H1 (cell line): Measurements from ENCODE around the gene PLAC1. TPM values are rescaled to one million over a fixed set of nuclear protein-coding genes. Genes with fewer than 3 reads are reported as not detected.

Source experiments
- CTCF ChIA-PET: fragments of 300-600 bp; sonication (Branson Sonifier 250); formaldehyde crosslinking; loops from one replicate; lab custom pipeline; 2021; ENCODE audit not compliant: partially characterized antibody; lab: Charles Lee
- POLR2A ChIA-PET: fragments of 300-600 bp; sonication (Branson Sonifier 250); formaldehyde crosslinking; loops from one replicate; lab custom pipeline; 2021; ENCODE audit warnings: inconsistent platforms; ENCODE audit not compliant: partially characterized antibody; lab: Charles Lee
- DNase-seq, 2 experiments: peaks; one replicate each; pipeline versions ENCODE4 v3.0.0 to v3.0.0-alpha.2; 2010 to 2022; ENCODE audit warnings: low spot score in 2 of 2, low read depth in 1 of 2, mixed read lengths in 1 of 2
- FAIRE-seq: peaks from 2 replicates; lab custom pipeline; 2011; peaks lifted over from hg19 to GRCh38; lab: Jason Lieb, UNC
- H2AFZ ChIP-seq: 2 replicates; pipeline ENCODE4 v1.8.1; 2012; ENCODE audit warnings: low read length, inconsistent platforms
- H2AK5ac ChIP-seq: 2 replicates; pipeline ENCODE4 v1.6.1; 2013; ENCODE audit warnings: low read depth, low read length
- H2BK120ac ChIP-seq: replicated peaks from 2 replicates; pipeline ENCODE3; 2013; ENCODE audit warnings: low read depth, low read length, inconsistent platforms
- H2BK12ac ChIP-seq: 2 replicates; pipeline ENCODE4 v1.6.1; 2013; ENCODE audit warnings: low read depth, low read length
- H2BK15ac ChIP-seq: 2 replicates; pipeline ENCODE4 v1.6.1; 2013; ENCODE audit warnings: low read length
- H2BK20ac ChIP-seq: 2 replicates; pipeline ENCODE4 v1.6.1; 2013; ENCODE audit warnings: low read length
- H2BK5ac ChIP-seq: 2 replicates; pipeline ENCODE4 v1.6.1; 2013; ENCODE audit warnings: low read depth, low read length
- H3K14ac ChIP-seq: 2 replicates; pipeline ENCODE4 v1.6.1; 2013; ENCODE audit warnings: inconsistent platforms; ENCODE audit not compliant: insufficient read length
- H3K18ac ChIP-seq: 2 replicates; pipeline ENCODE4 v1.6.1; 2013; ENCODE audit warnings: low read length; ENCODE audit errors: extremely low read depth
- H3K23ac ChIP-seq: 2 replicates; pipeline ENCODE4 v1.6.1; 2013; ENCODE audit warnings: inconsistent platforms; ENCODE audit not compliant: insufficient read length
- H3K23me2 ChIP-seq: 2 replicates; pipeline ENCODE4 v1.6.1; 2013; ENCODE audit warnings: low read depth, low read length
- H3K27ac ChIP-seq: 2 replicates; pipeline ENCODE4 v1.6.1; 2011; ENCODE audit warnings: low read depth, low read length, inconsistent platforms
- H3K27me3 ChIP-seq, 4 experiments: replicated peaks in 1 of 4; 1 replicate in 1 of 4; 2 replicates in 3 of 4; pipeline versions ENCODE4 v1.6.1 to v1.8.1; 2011 to 2013; ENCODE audit warnings: low read length in 3 of 4, mild to moderate bottlenecking in 3 of 4, inconsistent platforms in 2 of 4, mixed read lengths in 2 of 4, moderate library complexity in 1 of 4; ENCODE audit not compliant: control insufficient read depth in 3 of 4, insufficient read depth in 3 of 4; ENCODE audit errors: extremely low read depth in 1 of 4
- H3K36me3 ChIP-seq, 4 experiments: 2 replicates each; pipeline versions ENCODE4 v1.6.1 to v1.8.1; 2011 to 2013; ENCODE audit warnings: mild to moderate bottlenecking in 4 of 4, low read length in 3 of 4, moderate library complexity in 2 of 4, control low read depth in 1 of 4, inconsistent platforms in 1 of 4; ENCODE audit not compliant: insufficient read depth in 4 of 4, control insufficient read depth in 2 of 4
- H3K4ac ChIP-seq: replicated peaks from 2 replicates; pipeline ENCODE3; 2013; ENCODE audit warnings: low read length, low read depth, mixed read lengths, inconsistent platforms; ENCODE audit not compliant: insufficient read length
- H3K4me1 ChIP-seq, 4 experiments: replicated peaks in 1 of 4; 1 replicate in 1 of 4; 2 replicates in 3 of 4; pipeline versions ENCODE4 v1.6.1 to v1.8.1; 2011 to 2013; ENCODE audit warnings: low read length in 3 of 4, inconsistent platforms in 2 of 4, mixed read lengths in 1 of 4; ENCODE audit not compliant: insufficient read depth in 4 of 4, control insufficient read depth in 3 of 4
- H3K4me2 ChIP-seq, 2 experiments: 2 replicates each; pipeline versions ENCODE4 v1.6.1 to v1.8.1; 2011 to 2013; ENCODE audit warnings: low read depth in 2 of 2, low read length in 2 of 2, control low read depth in 1 of 2, inconsistent platforms in 1 of 2, mild to moderate bottlenecking in 1 of 2; ENCODE audit not compliant: insufficient read depth in 1 of 2
- H3K4me3 ChIP-seq, 4 experiments: fragments of 200-600, 300-600 bp in 1 of 4; sonication (generic), shearing (Covaris generic), sonication (Bioruptor Twin) in 1 of 4; 2 replicates each; pipeline versions ENCODE4 v1.5.1 to v1.8.1; 2011 to 2016; ENCODE audit warnings: low read length in 4 of 4, low read depth in 3 of 4, control low read depth in 2 of 4, inconsistent platforms in 2 of 4, mild to moderate bottlenecking in 2 of 4, mixed read lengths in 1 of 4, moderate library complexity in 1 of 4; ENCODE audit not compliant: insufficient read depth in 2 of 4; ENCODE audit errors: extremely low read depth in 1 of 4
- H3K56ac ChIP-seq: replicated peaks from 2 replicates; pipeline ENCODE3; 2013; ENCODE audit warnings: low read depth, mild to moderate bottlenecking, mixed read lengths, low read length, inconsistent platforms; ENCODE audit not compliant: insufficient read length
- H3K79me1 ChIP-seq: 2 replicates; pipeline ENCODE4 v1.6.1; 2013; ENCODE audit warnings: low read depth, low read length, control low read depth
- H3K79me2 ChIP-seq, 2 experiments: 2 replicates each; pipeline versions ENCODE4 v1.6.1 to v1.8.1; 2012 to 2013; ENCODE audit warnings: low read length in 2 of 2, mild to moderate bottlenecking in 2 of 2, inconsistent platforms in 1 of 2; ENCODE audit not compliant: insufficient read depth in 2 of 2, control insufficient read depth in 1 of 2
- H3K9ac ChIP-seq, 4 experiments: replicated peaks in 1 of 4; 1 replicate in 1 of 4; 2 replicates in 3 of 4; pipeline versions ENCODE4 v1.6.1 to v1.8.1; 2011 to 2013; ENCODE audit warnings: low read depth in 3 of 4, low read length in 3 of 4, control low read depth in 2 of 4, mild to moderate bottlenecking in 2 of 4, moderate library complexity in 2 of 4, inconsistent platforms in 1 of 4; ENCODE audit errors: extremely low read depth in 1 of 4
- H3K9me3 ChIP-seq, 2 experiments: 2 replicates each; pipeline versions ENCODE4 v1.6.1 to v1.8.1; 2012 to 2013; ENCODE audit warnings: mild to moderate bottlenecking in 2 of 2, moderate library complexity in 2 of 2, control low read depth in 1 of 2, inconsistent platforms in 1 of 2, low read depth in 1 of 2, low read length in 1 of 2, mixed read lengths in 1 of 2; ENCODE audit not compliant: insufficient read depth in 2 of 2
- H4K20me1 ChIP-seq, 2 experiments: replicated peaks in 1 of 2; 2 replicates each; pipeline versions ENCODE3 to v1.8.1; 2011 to 2013; ENCODE audit warnings: inconsistent platforms in 2 of 2, low read length in 2 of 2, mild to moderate bottlenecking in 1 of 2; ENCODE audit not compliant: insufficient read depth in 2 of 2, control insufficient read depth in 1 of 2
- H4K5ac ChIP-seq: 2 replicates; pipeline ENCODE4 v1.6.1; 2013; ENCODE audit warnings: low read length, low read depth, mixed read lengths, inconsistent platforms; ENCODE audit not compliant: insufficient read length
- H4K8ac ChIP-seq: 2 replicates; pipeline ENCODE4 v1.8.0; 2013; ENCODE audit warnings: mild to moderate bottlenecking, moderate library complexity, low read length, inconsistent platforms; ENCODE audit not compliant: insufficient read depth; ENCODE audit errors: extremely low read depth
- H4K91ac ChIP-seq: replicated peaks from 2 replicates; pipeline ENCODE3; 2013; ENCODE audit warnings: low read length, mixed read lengths, inconsistent platforms; ENCODE audit not compliant: insufficient read length
- KDM1A ChIP-seq: fragments of 200-600, 300-600 bp; sonication (generic); IDR thresholded peaks from 2 replicates; pipeline ENCODE4 v1.7.1; 2016; ENCODE audit warnings: mild to moderate bottlenecking, low read length, borderline replicate concordance
- MAFK ChIP-seq: IDR thresholded peaks from 2 replicates; pipeline ENCODE4 v1.6.1; 2012; ENCODE audit warnings: low read depth, mild to moderate bottlenecking, improper control_type of control experiment, low read length
- POLR2A ChIP-seq, 2 experiments: IDR thresholded peaks; 1 replicate in 1 of 2; 2 replicates in 1 of 2; pipeline ENCODE4 v1.6.1; 2011; ENCODE audit warnings: low read depth in 2 of 2, low read length in 2 of 2, mild to moderate bottlenecking in 2 of 2; ENCODE audit errors: control extremely low read depth in 1 of 2
- polyA plus RNA-seq, 7 experiments: library from polyadenylated mRNA; depleted of rRNA in 3 of 7; stranded (reverse) in 5 of 7; unstranded in 2 of 7; fragments of >200 nt in 5 of 7; fragments of 200-250 nt in 2 of 7; gene quantifications; 1 replicate in 5 of 7; 2 replicates in 1 of 7; 4 replicates in 1 of 7; pipeline versions ENCODE4 v1.2.1 to v1.2.3, GENCODE V29; 2011 to 2013; ENCODE audit warnings: missing spikeins in 2 of 7, mixed read lengths in 2 of 7
- total RNA-seq: library from RNA; stranded (reverse); fragmentation: NEBNext Ultra II Directional; extraction: Animal tissue kit (Norgen Biotek cat#: 25700); gene quantifications from 2 replicates; pipeline ENCODE4 v1.2.1, GENCODE V29; 2021

The PLAC1 gene
- total and polyA plus RNA-seq, 2 of the 8 experiments (the other 6 are each of a cell fraction or from before 2014, with no cell fraction given) = 1.8 TPM; not detected in 1

GRCh38 chrX:134602410-134602809, 55.9 kb downstream of the PLAC1 start:
- H4K8ac ChIP-seq = no peak overlapping the region
- no peak overlapping the region for H4K5ac ChIP-seq
- no peak overlapping the region for H3K4me3 ChIP-seq
- no peak overlapping the region for H3K4me2 ChIP-seq
- H3K79me2 ChIP-seq = no peaks in the 10 kb centered on the region
- H3K23me2 ChIP-seq = no peaks in the 10 kb centered on the region
- peaks cover 0 to 7% (median 2%) of the 10 kb centered on the region in 4 experiments; a peak in 3 of 7 replicates for H3K4me1 ChIP-seq
- H3K18ac ChIP-seq = no peak overlapping the region
- H2BK5ac ChIP-seq = no peak overlapping the region
- no peak overlapping the region for H3K23ac ChIP-seq
- no peak for FAIRE-seq
- ChIA-PET CTCF (no interaction called here), POLR2A (no interaction called here)
- H3K79me1 ChIP-seq = no peaks in the 10 kb centered on the region
- H4K20me1 ChIP-seq = no peaks in the 10 kb centered on the region
- DNase-seq = no peak
- no peak overlapping the region for H3K56ac ChIP-seq
- no peak for TF ChIP-seq POLR2A (IDR thresholded peaks at IDR 0.05; ENCODE audit: control extremely low read depth in 1 of 2, low read depth in 2 of 2, low read length in 2 of 2)
- 0 out of 2 replicates have a peak, but pooled peaks have one; percentile 25 for TF ChIP-seq KDM1A
- no peak for TF ChIP-seq MAFK
- H2AK5ac ChIP-seq = no peak overlapping the region
- no peak overlapping the region for H3K27ac ChIP-seq
- H4K91ac ChIP-seq = no peak overlapping the region
- H3K36me3 ChIP-seq = no peaks in the 10 kb centered on the region
- no peak overlapping the region for H2BK12ac ChIP-seq
- H3K14ac ChIP-seq = no peak overlapping the region
- H3K4ac ChIP-seq = no peak overlapping the region
- H3K9me3 ChIP-seq = no peaks in the 10 kb centered on the region
- no peak overlapping the region for H3K9ac ChIP-seq
- no peak overlapping the region for H2BK15ac ChIP-seq
- H3K27me3 ChIP-seq = no peaks in the 10 kb centered on the region
- no peak overlapping the region for H2BK20ac ChIP-seq
- H2AFZ ChIP-seq = no peak overlapping the region
- no peak overlapping the region for H2BK120ac ChIP-seq
